GM10847 (cell line): ENCODE measurements around the gene TLNRD1.

Experiments
- POLR2A ChIP-seq: IDR thresholded peaks from 2 replicates; pipeline ENCODE4 v1.6.1; 2011; ENCODE audit not compliant: insufficient read length; ENCODE audit errors: extremely low read depth

Gene TLNRD1

GRCh38 chr15:81029414-81030300 lies 28.9 kb downstream of the TLNRD1 start:
- TF ChIP-seq POLR2A, result no peak

- no peak for TF ChIP-seq POLR2A
Observed at GRCh38 chr15:81030301-81030750, 29.6 kb downstream of the TLNRD1 start.

- no peak for TF ChIP-seq POLR2A
Observed at GRCh38 chr15:81031203-81031602, 30.5 kb downstream of the TLNRD1 start.

- no peak for TF ChIP-seq POLR2A
Observed at GRCh38 chr15:81032355-81032754, 31.6 kb downstream of the TLNRD1 start.

- no peak for TF ChIP-seq POLR2A
Observed at GRCh38 chr15:81032818-81033217, 32.1 kb downstream of the TLNRD1 start.

GRCh38 chr15:81033508-81033907 lies 32.8 kb downstream of the TLNRD1 start:
- no peak for TF ChIP-seq POLR2A

GRCh38 chr15:81037952-81038743 lies 37.4 kb downstream of the TLNRD1 start:
- no peak for TF ChIP-seq POLR2A

- no peak for TF ChIP-seq POLR2A
Observed at GRCh38 chr15:81038975-81039607, 38.4 kb downstream of the TLNRD1 start.

- no peak for TF ChIP-seq POLR2A
Observed at GRCh38 chr15:81040757-81041156, 40.0 kb downstream of the TLNRD1 start.

GRCh38 chr15:81043281-81043934 lies 42.7 kb downstream of the TLNRD1 start:
- TF ChIP-seq POLR2A, result no peak

- no peak for TF ChIP-seq POLR2A
Observed at GRCh38 chr15:81043935-81044575, 43.3 kb downstream of the TLNRD1 start.

GRCh38 chr15:81046290-81046689 lies 45.6 kb downstream of the TLNRD1 start:
- no peak for TF ChIP-seq POLR2A

- no peak for TF ChIP-seq POLR2A
Observed at GRCh38 chr15:81047928-81048327, 47.2 kb downstream of the TLNRD1 start.

- TF ChIP-seq POLR2A, result no peak
Observed at GRCh38 chr15:81049835-81050234, 49.1 kb downstream of the TLNRD1 start.

- TF ChIP-seq POLR2A, result no peak
Observed at GRCh38 chr15:81050259-81050658, 49.5 kb downstream of the TLNRD1 start.

- TF ChIP-seq POLR2A, result no peak
Observed at GRCh38 chr15:81050805-81051204, 50.1 kb downstream of the TLNRD1 start.
